ENCODE measurements around the gene UBE2L3. TPM values are rescaled to one million over a fixed set of nuclear protein-coding genes. Genes with fewer than 3 reads are reported as not detected.
A peak's percentile ranks its signal among the peaks of the same experiment; 100 is the strongest.
"Not testable (repeated sequence)": the region's sequence is repeated elsewhere in the genome, so short reads cannot be mapped to it uniquely, and the experiment has no call there.

UBE2L3 gene
- total RNA-seq, 4 donors from 2014 or later, result 40.5 to 94.4 (median 60.0) TPM

DNA sequence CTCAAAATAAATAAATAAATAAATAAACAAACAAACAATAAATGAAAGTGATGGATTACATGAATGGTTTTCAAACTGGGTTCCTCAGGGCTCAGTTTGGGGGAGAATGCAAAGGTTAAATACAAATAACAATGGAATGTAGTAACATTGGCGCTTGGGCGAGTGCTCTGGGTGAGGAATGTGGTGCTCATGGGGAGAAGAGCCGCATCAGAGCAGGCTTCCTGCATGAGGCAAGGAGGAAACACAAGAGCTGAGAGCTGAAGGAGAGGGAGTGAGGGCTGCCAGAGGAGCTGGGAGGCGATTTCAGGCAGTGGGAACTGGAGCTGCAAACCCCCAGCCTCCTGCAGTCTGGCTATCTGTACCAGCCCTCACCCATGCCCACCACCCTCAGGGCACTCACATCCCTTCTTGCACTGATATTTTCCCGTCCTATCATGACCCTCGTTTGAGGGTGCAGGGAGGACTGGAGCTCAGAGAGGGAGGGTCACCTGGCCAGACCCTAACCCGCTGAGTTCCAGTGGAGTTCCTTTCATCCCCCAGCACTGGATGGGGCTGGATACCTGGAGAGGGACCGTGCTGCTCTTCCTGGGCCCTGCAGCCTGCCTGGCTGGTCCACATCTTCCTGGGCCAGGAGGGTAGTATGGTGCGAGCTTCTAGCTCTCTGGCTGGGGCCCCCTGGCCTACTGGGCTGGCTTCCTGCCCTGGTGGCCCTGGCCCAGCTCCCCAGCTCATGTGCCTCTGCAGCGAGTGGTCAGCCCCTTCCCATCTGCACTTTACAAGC lies 8.0 kb upstream of the UBE2L3 start:
- H3K4me3 ChIP-seq, H3K4me1 ChIP-seq, H3K36me3 ChIP-seq, H3K9me3 ChIP-seq, ATAC-seq, H3K27me3 ChIP-seq, H3K27ac ChIP-seq: not testable (repeated sequence)
- WGBS, 2 donors (ENCODE audit: low coverage in 1 of 2), result no CpG with 5 or more reads among the region's 10 CpGs

GRCh38 chr22:21560657-21561056 lies 6.9 kb upstream of the UBE2L3 start:
- H3K27me3 ChIP-seq, H3K27ac ChIP-seq, ATAC-seq, H3K36me3 ChIP-seq, H3K9me3 ChIP-seq, H3K4me1 ChIP-seq, H3K4me3 ChIP-seq: not testable (repeated sequence)
- no CpG with 5 or more reads among the region's 3 CpGs for WGBS, 2 donors (ENCODE audit: low coverage in 1 of 2)

DNA sequence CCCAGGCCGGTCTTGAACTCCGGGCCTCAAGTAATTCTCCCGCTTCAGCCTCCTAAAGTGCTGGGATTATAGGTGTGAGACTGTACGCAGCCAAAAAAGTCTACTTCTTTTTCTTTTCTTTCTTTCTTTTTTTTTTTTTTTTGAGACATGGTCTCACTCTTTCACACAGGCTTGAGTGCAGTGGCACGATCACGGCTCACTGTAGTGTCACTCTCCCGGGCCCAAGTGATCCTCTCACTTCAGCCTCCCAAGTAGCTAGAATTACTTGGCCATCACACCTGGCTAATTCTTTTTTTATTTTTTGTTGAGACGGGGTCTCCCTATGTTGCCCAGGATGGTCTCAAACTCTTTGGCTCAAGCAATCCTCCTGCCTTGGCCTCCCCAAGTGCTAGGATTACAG lies 3.6 kb upstream of the UBE2L3 start:
- Histone ChIP-seq H3K27me3 (no peaks in the 10 kb centered on the region), H3K9me3 (no peaks in the 10 kb centered on the region), H3K4me3 (no peak overlapping the region), H3K4me1 (peaks cover 0 to 13% (median 4%) of the 10 kb centered on the region in 3 donors), H3K27ac (no peak overlapping the region), H3K36me3 (no peaks in the 10 kb centered on the region)
- ATAC-seq, result no peak
- no peak for TF ChIP-seq CTCF (IDR thresholded peaks at IDR 0.05)
- no peak for TF ChIP-seq POLR2AphosphoS5 (IDR thresholded peaks at IDR 0.05)
- TF ChIP-seq EP300 (IDR thresholded peaks at IDR 0.05), result no peak
- TF ChIP-seq POLR2A (IDR thresholded peaks at IDR 0.05), result no peak
- 88 to 89% methylated on average over 5 to 7 of the region's 8 CpGs for WGBS, 2 donors (ENCODE audit: low coverage in 1 of 2)

- Histone ChIP-seq H3K9me3 (no peaks in the 10 kb centered on the region), H3K27me3 (no peaks in the 10 kb centered on the region), H3K27ac (no peak overlapping the region), H3K36me3 (no peaks in the 10 kb centered on the region), H3K4me1 (peaks cover 3 to 18% (median 9%) of the 10 kb centered on the region in 3 donors), H3K4me3 (no peak overlapping the region)
- WGBS, 2 donors (ENCODE audit: low coverage in 1 of 2), result 79 to 87% methylated on average over 4 to 5 of the region's 6 CpGs
- no peak for ATAC-seq
- TF ChIP-seq POLR2A (IDR thresholded peaks at IDR 0.05) (no peak), CTCF (IDR thresholded peaks at IDR 0.05) (no peak), EP300 (IDR thresholded peaks at IDR 0.05) (no peak), POLR2AphosphoS5 (IDR thresholded peaks at IDR 0.05) (no peak)
These were observed 3.1 kb upstream of the UBE2L3 start for GRCh38 chr22:21564411-21564810.

- H3K4me1 ChIP-seq, result peaks cover 6 to 59% (median 24%) of the 10 kb centered on the region in 3 donors
- TF ChIP-seq CTCF (IDR thresholded peaks at IDR 0.05), result no peak
- no peak for TF ChIP-seq EP300 (IDR thresholded peaks at IDR 0.05)
- TF ChIP-seq POLR2A (IDR thresholded peaks at IDR 0.05), result no peak
- no peak for TF ChIP-seq POLR2AphosphoS5 (IDR thresholded peaks at IDR 0.05)
- no peaks in the 10 kb centered on the region for H3K9me3 ChIP-seq
- peak overlapping the region; percentile 66 to 93 (median 92) for H3K27ac ChIP-seq
- no peaks in the 10 kb centered on the region for H3K36me3 ChIP-seq
- WGBS, 2 donors (ENCODE audit: low coverage in 1 of 2), result 0 to 2% methylated on average over 20 of the region's 26 CpGs
- H3K27me3 ChIP-seq, result no peaks in the 10 kb centered on the region
- peak; percentile 11 for ATAC-seq
- H3K4me3 ChIP-seq, result peak overlapping the region; percentile 74 to 98
These were observed 997 bp downstream of the UBE2L3 start for GRCh38 chr22:21568347-21569075.

DNA sequence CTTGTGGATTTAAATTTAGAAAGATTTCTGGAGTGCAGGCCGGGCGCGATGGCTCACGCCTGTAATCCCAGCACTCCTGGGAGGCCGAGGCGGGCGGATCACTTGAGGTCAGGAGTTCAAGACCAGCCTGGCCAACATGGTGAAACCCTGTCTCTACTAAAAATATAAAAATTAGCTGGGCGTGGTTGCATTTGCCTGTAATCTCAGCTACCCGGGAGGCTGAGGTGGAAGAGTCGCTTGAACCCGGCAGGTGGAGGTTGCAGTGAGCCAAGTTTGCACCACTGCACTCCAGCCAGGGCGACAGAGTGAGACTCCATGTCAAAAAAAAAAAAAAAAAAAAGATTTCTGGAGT lies 1.5 kb downstream of the UBE2L3 start:
- not testable (repeated sequence) for H3K36me3 ChIP-seq, ATAC-seq, H3K27me3 ChIP-seq, H3K9me3 ChIP-seq
- Histone ChIP-seq H3K4me3 (peak overlapping the region in 1 of 2 donors; percentile 98), H3K4me1 (peaks cover 6 to 64% (median 27%) of the 10 kb centered on the region in 3 donors), H3K27ac (peak overlapping the region in 2 of 4 donors; percentile 92 to 93)
- 30 to 73% methylated on average over 1 to 3 of the region's 12 CpGs for WGBS, 2 donors (ENCODE audit: low coverage in 1 of 2)

Measured in gastroesophageal sphincter (tissue), 4 donors.